ENCODE data around the gene AEBP2. TPM values are rescaled to one million over a fixed set of nuclear protein-coding genes. Genes with fewer than 3 reads are reported as not detected.

The AEBP2 gene
- total and polyA plus RNA-seq, 4 donors = 24.8 to 89.0 (median 49.8) TPM

GRCh38 chr12:19431407-19432308, 7.6 kb upstream of the AEBP2 start:
- WGBS, 2 donors = 7 to 10% methylated on average over 5 of the region's 5 CpGs
- peak overlapping the region; percentile 92 to 96 for H3K27ac ChIP-seq (ENCODE audit: low read depth in 1 of 2, low read length in 2 of 2)
- intact Hi-C loops (cut with DNase I) = loop anchor here in 1 of 2 donors (10.0 kb wide), 1 partner anchor 213 kb away; no protein-coding TSS in a partner anchor
- no peaks in the 10 kb centered on the region for H3K36me3 ChIP-seq (ENCODE audit: control insufficient read depth in 1 of 2, insufficient read depth in 2 of 2, low read length in 1 of 2)
- ATAC-seq (ENCODE audit: low FRiP score) (no peak), DNase-seq (peak in 1 of 2 donors; percentile 58)
- no peak overlapping the region for H3K4me3 ChIP-seq (ENCODE audit: low read length in 2 of 2)
- no peaks in the 10 kb centered on the region for H3K27me3 ChIP-seq (ENCODE audit: control insufficient read depth in 1 of 2, insufficient read depth in 2 of 2, low read length in 1 of 2)
- H3K4me1 ChIP-seq (ENCODE audit: control insufficient read depth in 1 of 2, insufficient read depth in 2 of 2, low read length in 2 of 2) = peaks cover 0 to 2% of the 10 kb centered on the region in 2 donors
- H3K9me3 ChIP-seq (ENCODE audit: control insufficient read depth, low read length) = no peaks in the 10 kb centered on the region

- intact Hi-C loops (cut with DNase I) = loop anchor here in 1 of 2 donors (10.0 kb wide), 1 partner anchor 212 kb away; no protein-coding TSS in a partner anchor
- peak overlapping the region; percentile 92 to 96 for H3K27ac ChIP-seq (ENCODE audit: low read depth in 1 of 2, low read length in 2 of 2)
- ATAC-seq (ENCODE audit: low FRiP score) (no peak), DNase-seq (no peak)
- 65 to 67% methylated on average over 9 of the region's 9 CpGs for whole genome bisulfite sequencing, 2 donors
- H3K27me3 ChIP-seq (ENCODE audit: control insufficient read depth in 1 of 2, insufficient read depth in 2 of 2, low read length in 1 of 2) = no peaks in the 10 kb centered on the region
- H3K4me3 ChIP-seq (ENCODE audit: low read length in 2 of 2) = no peak overlapping the region
- H3K36me3 ChIP-seq (ENCODE audit: control insufficient read depth in 1 of 2, insufficient read depth in 2 of 2, low read length in 1 of 2) = no peaks in the 10 kb centered on the region
- H3K9me3 ChIP-seq (ENCODE audit: control insufficient read depth, low read length) = no peaks in the 10 kb centered on the region
- peaks cover 0 to 2% of the 10 kb centered on the region in 2 donors for H3K4me1 ChIP-seq (ENCODE audit: control insufficient read depth in 1 of 2, insufficient read depth in 2 of 2, low read length in 2 of 2)
Observed at GRCh38 chr12:19432309-19433170, 6.8 kb upstream of the AEBP2 start.

- Histone ChIP-seq H3K4me1 (ENCODE audit: control insufficient read depth in 1 of 2, insufficient read depth in 2 of 2, low read length in 2 of 2) (peaks cover 0 to 2% of the 10 kb centered on the region in 2 donors), H3K27me3 (ENCODE audit: control insufficient read depth in 1 of 2, insufficient read depth in 2 of 2, low read length in 1 of 2) (no peaks in the 10 kb centered on the region), H3K9me3 (ENCODE audit: control insufficient read depth, low read length) (no peaks in the 10 kb centered on the region), H3K36me3 (ENCODE audit: control insufficient read depth in 1 of 2, insufficient read depth in 2 of 2, low read length in 1 of 2) (no peaks in the 10 kb centered on the region), H3K27ac (ENCODE audit: low read depth in 1 of 2, low read length in 2 of 2) (no peak overlapping the region), H3K4me3 (ENCODE audit: low read length in 2 of 2) (no peak overlapping the region)
- DNase-seq (no peak), ATAC-seq (ENCODE audit: low FRiP score) (no peak)
- 72 to 73% methylated on average over 3 of the region's 3 CpGs for WGBS, 2 donors
- intact Hi-C loops (cut with DNase I) = loop anchor here in 1 of 2 donors (10.0 kb wide), 1 partner anchor 210 kb away; no protein-coding TSS in a partner anchor
Observed at GRCh38 chr12:19434538-19434937, 4.8 kb upstream of the AEBP2 start.

GRCh38 chr12:19435831-19436497, 3.3 kb upstream of the AEBP2 start:
- intact Hi-C loops (cut with DNase I) = loop anchor here in 1 of 2 donors (10.0 kb wide), 1 partner anchor 209 kb away; no protein-coding TSS in a partner anchor
- no peak overlapping the region for H3K27ac ChIP-seq (ENCODE audit: low read depth in 1 of 2, low read length in 2 of 2)
- no peak for DNase-seq
- no peaks in the 10 kb centered on the region for H3K27me3 ChIP-seq (ENCODE audit: control insufficient read depth in 1 of 2, insufficient read depth in 2 of 2, low read length in 1 of 2)
- H3K4me1 ChIP-seq (ENCODE audit: control insufficient read depth in 1 of 2, insufficient read depth in 2 of 2, low read length in 2 of 2) = peaks cover 0 to 2% of the 10 kb centered on the region in 2 donors
- no peaks in the 10 kb centered on the region for H3K9me3 ChIP-seq (ENCODE audit: control insufficient read depth, low read length)
- no peaks in the 10 kb centered on the region for H3K36me3 ChIP-seq (ENCODE audit: control insufficient read depth in 1 of 2, insufficient read depth in 2 of 2, low read length in 1 of 2)
- no peak for ATAC-seq (ENCODE audit: low FRiP score)
- 87 to 92% methylated on average over 10 of the region's 10 CpGs for WGBS, 2 donors
- H3K4me3 ChIP-seq (ENCODE audit: low read length in 2 of 2) = no peak overlapping the region

GRCh38 chr12:19436931-19437330, 2.4 kb upstream of the AEBP2 start:
- intact Hi-C loops (cut with DNase I) = loop anchor here in 1 of 2 donors (10.0 kb wide), 1 partner anchor 208 kb away; no protein-coding TSS in a partner anchor
- Histone ChIP-seq H3K4me3 (ENCODE audit: low read length in 2 of 2) (no peak overlapping the region), H3K9me3 (ENCODE audit: control insufficient read depth, low read length) (no peaks in the 10 kb centered on the region), H3K4me1 (ENCODE audit: control insufficient read depth in 1 of 2, insufficient read depth in 2 of 2, low read length in 2 of 2) (peaks cover 0 to 2% of the 10 kb centered on the region in 2 donors), H3K27me3 (ENCODE audit: control insufficient read depth in 1 of 2, insufficient read depth in 2 of 2, low read length in 1 of 2) (no peaks in the 10 kb centered on the region), H3K27ac (ENCODE audit: low read depth in 1 of 2, low read length in 2 of 2) (no peak overlapping the region), H3K36me3 (ENCODE audit: control insufficient read depth in 1 of 2, insufficient read depth in 2 of 2, low read length in 1 of 2) (no peaks in the 10 kb centered on the region)
- DNase-seq (no peak), ATAC-seq (ENCODE audit: low FRiP score) (no peak)
- 50 to 76% methylated on average over 2 of the region's 2 CpGs for WGBS, 2 donors

- no peaks in the 10 kb centered on the region for H3K4me1 ChIP-seq (ENCODE audit: control insufficient read depth in 1 of 2, insufficient read depth in 2 of 2, low read length in 2 of 2)
- H3K27me3 ChIP-seq (ENCODE audit: control insufficient read depth in 1 of 2, insufficient read depth in 2 of 2, low read length in 1 of 2) = no peaks in the 10 kb centered on the region
- no peak overlapping the region for H3K27ac ChIP-seq (ENCODE audit: low read depth in 1 of 2, low read length in 2 of 2)
- DNase-seq (no peak), ATAC-seq (ENCODE audit: low FRiP score) (no peak)
- H3K4me3 ChIP-seq (ENCODE audit: low read length in 2 of 2) = no peak overlapping the region
- no peaks in the 10 kb centered on the region for H3K36me3 ChIP-seq (ENCODE audit: control insufficient read depth in 1 of 2, insufficient read depth in 2 of 2, low read length in 1 of 2)
- H3K9me3 ChIP-seq (ENCODE audit: control insufficient read depth, low read length) = no peaks in the 10 kb centered on the region
- WGBS, 2 donors = 85 to 87% methylated on average over 3 of the region's 3 CpGs
- intact Hi-C loops (cut with DNase I) = loop anchor here in 1 of 2 donors (10.0 kb wide), 1 partner anchor 207 kb away; no protein-coding TSS in a partner anchor
Observed at GRCh38 chr12:19437996-19438395, 1.3 kb upstream of the AEBP2 start.

GRCh38 chr12:19440019-19440858, 947 bp downstream of the AEBP2 start:
- 0 to 1% methylated on average over 54 to 71 of the region's 71 CpGs for WGBS, 2 donors
- ATAC-seq (ENCODE audit: low FRiP score) (peak; percentile 75), DNase-seq (peak; percentile 76 to 87)
- H3K9me3 ChIP-seq (ENCODE audit: control insufficient read depth, low read length) = no peaks in the 10 kb centered on the region
- H3K4me1 ChIP-seq (ENCODE audit: control insufficient read depth in 1 of 2, insufficient read depth in 2 of 2, low read length in 2 of 2) = no peaks in the 10 kb centered on the region
- peak overlapping the region; percentile 79 to 93 for H3K27ac ChIP-seq (ENCODE audit: low read depth in 1 of 2, low read length in 2 of 2)
- intact Hi-C loops (cut with DNase I) = loop anchor here in 1 of 2 donors (10.0 kb wide), 2 partner anchors 205 to 255 kb away; no protein-coding TSS in a partner anchor
- no peaks in the 10 kb centered on the region for H3K27me3 ChIP-seq (ENCODE audit: control insufficient read depth in 1 of 2, insufficient read depth in 2 of 2, low read length in 1 of 2)
- no peaks in the 10 kb centered on the region for H3K36me3 ChIP-seq (ENCODE audit: control insufficient read depth in 1 of 2, insufficient read depth in 2 of 2, low read length in 1 of 2)
- peak overlapping the region; percentile 43 to 85 for H3K4me3 ChIP-seq (ENCODE audit: low read length in 2 of 2)
